HG03108 (cell line): ENCODE measurements around the gene SENP6.
A peak's percentile ranks its signal among the peaks of the same experiment; 100 is the strongest.
"Not testable (repeated sequence)": the region's sequence is repeated elsewhere in the genome, so short reads cannot be mapped to it uniquely, and the experiment has no call there.

Experiments
- ATAC-seq: cut with Tn5 transposase; IDR thresholded peaks from one replicate; pipeline ENCODE4 v1.9.1; 2021; ENCODE audit warnings: moderate library complexity; ENCODE audit not compliant: unreplicated experiment

The SENP6 gene

DNA sequence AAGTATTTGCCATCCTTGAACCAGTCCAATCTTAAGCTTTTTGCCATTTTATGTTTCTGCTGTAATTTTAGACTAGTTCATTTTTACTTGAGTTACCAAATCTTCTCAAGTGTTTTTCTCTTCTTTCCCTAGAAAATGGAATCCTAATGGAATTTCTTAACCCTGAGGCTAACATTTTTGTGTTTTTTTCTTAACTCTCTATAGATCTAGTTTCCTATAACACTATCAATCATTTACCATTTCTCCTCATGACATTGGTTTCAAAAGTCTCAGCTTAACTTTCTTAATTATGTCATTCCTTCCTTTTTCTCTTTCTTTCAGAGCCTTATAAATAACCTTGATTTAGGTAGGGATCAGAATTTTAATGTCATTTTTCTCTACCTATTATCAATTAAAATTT lies 54.8 kb downstream of the SENP6 start:
- ATAC-seq = no peak

DNA sequence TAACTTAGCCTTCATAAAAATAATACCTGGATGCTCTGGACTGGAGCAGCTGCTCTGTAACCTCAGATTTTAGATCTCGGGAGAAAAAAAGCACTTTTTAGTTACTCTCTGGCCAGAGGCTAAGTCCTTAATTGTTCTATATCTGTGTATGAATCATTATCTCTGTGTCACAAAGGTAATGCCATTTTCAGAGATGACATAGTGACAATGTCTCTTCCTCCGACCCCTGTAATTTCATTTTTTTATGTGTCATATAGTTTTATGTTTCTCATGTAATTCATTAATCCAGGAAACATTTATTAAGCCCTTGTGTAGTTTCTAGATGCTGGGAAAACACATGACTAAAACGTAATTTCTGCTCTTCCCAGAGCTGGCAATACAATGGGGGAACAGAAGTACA lies 55.6 kb downstream of the SENP6 start:
- no peak for ATAC-seq

GRCh38 chr6:75666592-75666991 lies 64.9 kb downstream of the SENP6 start:
- ATAC-seq = no peak

GRCh38 chr6:75673884-75674283 lies 72.2 kb downstream of the SENP6 start:
- ATAC-seq = no peak

DNA sequence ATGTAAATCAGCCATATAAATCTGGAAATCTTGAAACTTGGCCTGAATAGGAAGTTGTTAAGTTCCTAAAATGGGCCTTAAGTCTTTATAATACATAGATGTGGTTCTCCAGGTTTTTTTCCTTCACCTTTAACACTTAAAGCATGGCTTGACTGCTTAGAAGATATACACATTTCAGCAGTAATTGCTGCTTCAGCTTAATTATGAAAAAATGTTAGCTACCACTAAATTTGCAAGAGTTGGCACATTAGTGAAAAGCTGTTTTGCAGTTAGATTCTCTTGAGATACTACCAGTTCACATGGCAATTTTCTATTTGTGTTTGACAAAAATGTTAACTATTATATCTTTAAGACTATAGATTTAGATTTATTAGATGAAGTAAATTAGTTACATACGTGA lies 74.7 kb downstream of the SENP6 start:
- ATAC-seq = no peak

DNA sequence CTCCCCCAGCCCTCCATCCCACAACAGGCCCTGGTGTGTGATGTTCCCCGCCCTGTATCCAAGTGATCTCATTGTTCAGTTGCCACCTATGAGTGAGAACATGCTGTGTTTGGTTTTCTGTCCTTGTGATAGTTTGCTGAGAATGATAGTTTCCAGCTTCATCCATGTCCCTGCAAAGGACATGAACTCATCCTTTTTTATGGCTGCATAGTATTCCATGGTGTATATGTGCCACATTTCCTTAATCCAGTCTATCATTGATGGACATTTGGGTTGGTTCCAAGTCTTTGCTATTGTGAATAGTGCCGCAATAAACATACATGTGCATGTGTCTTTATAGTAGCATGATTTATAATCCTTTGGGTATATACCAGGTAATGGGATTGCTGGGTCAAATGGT lies 80.9 kb downstream of the SENP6 start:
- not testable (repeated sequence) for ATAC-seq

- not testable (repeated sequence) for ATAC-seq
These were observed 81.3 kb downstream of the SENP6 start for GRCh38 chr6:75683005-75683404.

DNA sequence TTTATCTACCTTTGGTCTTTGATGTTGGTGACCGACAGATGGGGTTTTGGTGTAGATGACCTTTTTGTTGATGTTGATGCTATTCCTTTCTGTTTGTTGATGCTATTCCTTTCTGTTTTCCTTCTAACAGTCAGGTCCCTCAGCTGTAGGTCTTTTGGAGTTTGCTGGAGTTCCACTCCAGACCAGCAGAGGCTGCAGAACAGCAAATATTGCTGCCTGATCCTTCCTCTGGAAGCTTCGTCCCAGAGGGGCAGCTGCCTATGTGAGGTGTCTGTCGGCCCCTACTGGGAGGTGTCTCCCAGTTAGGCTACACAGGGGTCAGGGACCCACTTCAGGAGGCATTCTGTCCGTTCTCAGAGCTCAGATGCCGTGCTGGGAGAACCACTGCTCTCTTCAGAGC lies 85.9 kb downstream of the SENP6 start:
- ATAC-seq = not testable (repeated sequence)

GRCh38 chr6:75687937-75688336 lies 86.3 kb downstream of the SENP6 start:
- ATAC-seq = not testable (repeated sequence)

DNA sequence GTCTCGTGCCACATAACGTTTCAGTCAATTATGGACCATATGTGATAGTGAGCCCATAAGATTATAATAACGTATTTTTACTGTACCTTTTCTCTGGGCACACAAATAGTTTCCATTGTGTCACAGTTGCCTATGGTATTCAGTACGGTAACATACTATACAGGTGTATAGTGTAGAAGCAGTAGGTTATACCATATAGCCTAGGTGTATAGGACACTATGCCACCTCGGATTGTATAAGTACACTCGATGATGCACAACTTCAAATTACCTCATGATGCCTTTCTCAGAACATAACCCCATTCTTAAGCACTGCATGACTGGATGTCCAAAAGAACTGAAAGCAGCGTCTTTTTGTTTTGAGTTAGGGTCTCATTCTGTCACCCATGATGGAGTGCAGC lies 87.9 kb downstream of the SENP6 start:
- no peak for ATAC-seq

DNA sequence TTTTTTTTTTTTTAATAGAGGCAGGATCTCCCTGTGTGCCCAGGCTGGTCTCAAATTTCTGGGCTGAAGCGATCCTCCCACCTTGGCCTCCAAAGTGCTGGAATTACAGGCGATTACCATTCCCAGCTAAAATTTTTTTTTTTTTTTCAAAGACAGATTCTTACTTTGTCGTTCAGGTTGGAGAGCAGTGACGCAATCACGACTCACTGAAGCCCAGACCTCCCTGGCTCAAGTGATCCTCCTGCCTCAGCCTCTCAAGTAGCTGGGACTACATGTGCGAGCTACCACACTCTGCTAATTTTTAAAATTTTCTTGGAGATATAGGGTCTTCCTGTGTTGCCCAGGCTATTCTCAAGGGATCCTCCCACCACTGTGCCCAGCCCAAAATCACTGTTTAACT lies 89.3 kb downstream of the SENP6 start:
- ATAC-seq = no peak

DNA sequence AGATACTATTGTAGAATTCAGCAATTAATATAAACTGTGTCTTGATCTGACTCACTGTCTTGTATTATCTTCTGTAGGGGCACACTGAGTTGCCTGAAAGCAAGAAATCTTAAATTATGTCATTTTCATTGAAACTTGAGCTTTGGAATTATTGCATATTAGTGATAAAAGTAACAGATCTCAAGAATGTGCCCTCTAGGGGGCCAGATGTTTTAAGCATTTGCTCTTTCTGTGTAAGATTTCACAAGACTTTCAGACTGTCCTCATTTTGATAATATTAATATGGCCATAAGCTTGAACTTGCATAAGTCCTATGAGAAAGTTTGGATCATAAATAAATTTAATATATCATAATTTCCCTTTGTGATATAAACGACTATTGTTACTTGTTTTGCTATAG lies 91.9 kb downstream of the SENP6 start:
- ATAC-seq = no peak

- no peak for ATAC-seq
These were observed 92.7 kb downstream of the SENP6 start for GRCh38 chr6:75694406-75694805.

GRCh38 chr6:75708334-75708733 lies 106.7 kb downstream of the SENP6 start:
- not testable (repeated sequence) for ATAC-seq

- no peak for ATAC-seq
These were observed 109.5 kb downstream of the SENP6 start for GRCh38 chr6:75711173-75711572.

- ATAC-seq = no peak
These were observed 117.5 kb downstream of the SENP6 start for GRCh38 chr6:75719133-75719532.

- ATAC-seq = no peak
These were observed 121.7 kb downstream of the SENP6 start for GRCh38 chr6:75723382-75723781.

- no peak for ATAC-seq
These were observed 125.5 kb downstream of the SENP6 start for GRCh38 chr6:75727206-75727605.

DNA sequence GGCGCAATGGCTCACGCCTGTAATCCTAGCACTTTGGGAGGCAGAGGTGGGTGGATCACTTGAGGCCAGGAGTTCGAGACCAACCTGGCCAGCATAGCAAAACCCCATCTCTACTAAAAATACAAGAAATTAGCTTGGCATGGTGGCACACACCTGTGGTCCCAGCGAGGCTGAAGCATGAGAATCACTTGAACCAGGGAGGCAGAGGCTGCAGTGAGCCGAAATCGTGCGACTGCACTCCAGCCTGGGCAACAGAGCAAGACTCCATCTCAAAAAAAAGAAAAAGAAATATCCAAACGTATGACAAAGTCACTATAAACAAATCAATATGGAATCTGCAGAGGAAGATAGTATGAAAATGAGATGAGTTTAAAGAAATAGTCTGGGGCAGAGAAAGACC lies 129.3 kb downstream of the SENP6 start:
- ATAC-seq = not testable (repeated sequence)

- peak; percentile 88 for ATAC-seq
These were observed 134.0 kb downstream of the SENP6 start for GRCh38 chr6:75735491-75736186.

GRCh38 chr6:75743971-75744370 lies 142.3 kb downstream of the SENP6 start:
- no peak for ATAC-seq

DNA sequence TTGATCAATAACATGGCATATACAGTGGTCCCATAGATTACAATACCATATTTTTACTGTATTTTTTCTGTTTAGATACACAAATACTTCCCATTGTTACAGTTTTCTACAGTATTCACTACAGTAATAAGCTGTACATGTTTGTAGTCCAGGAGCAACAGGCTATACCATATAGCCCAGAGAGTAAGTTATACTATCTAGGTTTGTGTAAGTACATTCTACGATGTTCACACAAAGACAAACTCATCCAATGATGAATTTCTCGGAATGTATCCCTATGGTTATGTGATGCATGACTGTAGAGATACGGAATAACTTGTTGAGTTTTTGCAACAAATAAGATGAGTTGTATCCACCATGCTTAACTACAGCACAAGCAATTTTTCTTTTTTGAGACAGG lies 143.7 kb downstream of the SENP6 start:
- ATAC-seq = no peak

DNA sequence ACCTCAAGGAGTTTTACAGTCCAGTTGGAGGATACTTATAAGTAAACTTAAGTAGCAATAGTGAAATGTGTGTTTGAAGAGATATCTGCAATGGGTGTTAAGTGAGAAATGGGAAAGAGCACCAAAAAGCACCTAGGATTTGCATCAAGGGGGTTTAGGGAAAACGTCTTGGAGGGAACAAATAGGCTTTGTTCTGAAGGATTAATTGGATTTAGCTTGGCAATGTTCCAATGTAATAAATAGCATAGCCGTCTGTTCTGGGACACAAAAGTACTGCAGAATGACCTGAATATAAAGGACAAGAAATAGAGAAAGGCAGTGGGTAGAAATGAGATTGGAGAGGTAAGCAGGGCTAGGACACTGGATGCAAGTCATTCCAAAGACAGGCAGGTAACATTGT lies 144.5 kb downstream of the SENP6 start:
- no peak for ATAC-seq
